ENCODE data around the gene DLEC1. TPM values are rescaled to one million over a fixed set of nuclear protein-coding genes. Genes with fewer than 3 reads are reported as not detected.

The DLEC1 gene
- total RNA-seq, 4 donors from 2014 or later = 0.07 to 0.78 (median 0.16) TPM

DNA sequence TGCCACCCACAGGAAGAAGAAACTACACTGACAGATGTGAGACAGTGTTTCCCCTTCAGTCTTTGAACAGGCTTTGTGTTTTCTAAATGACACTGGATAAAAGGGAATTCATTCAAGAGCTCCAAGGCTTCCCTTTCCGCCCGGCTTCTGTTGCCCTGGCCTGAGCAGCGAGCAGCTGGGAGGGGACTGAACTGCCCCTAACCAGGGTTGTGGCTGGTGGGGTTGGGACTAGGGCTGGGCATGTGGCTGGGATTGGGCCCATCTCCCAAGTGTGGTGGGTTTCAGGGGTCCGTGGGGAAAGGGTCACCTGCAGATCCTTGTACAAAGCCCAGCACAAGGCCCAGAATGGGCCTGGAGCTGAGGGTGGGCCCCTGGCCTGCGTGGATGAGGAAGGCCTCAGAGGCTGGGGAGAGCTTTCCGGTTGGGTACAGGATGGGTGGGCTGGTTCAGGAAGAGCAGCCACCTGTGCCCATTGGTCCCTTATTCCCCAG lies 38.0 kb upstream of the DLEC1 start:
- peaks cover 0 to 24% of the 10 kb centered on the region in 2 donors for H3K36me3 ChIP-seq
- H3K4me3 ChIP-seq = no peak overlapping the region
- WGBS, 2 donors (ENCODE audit: low coverage in 1 of 2) = 81% methylated on average over 2 of the region's 6 CpGs; no CpG with 5 or more reads in 1 of the 2 donors
- no peak for ATAC-seq
- H3K9me3 ChIP-seq = no peaks in the 10 kb centered on the region
- peaks cover 0 to 48% (median 15%) of the 10 kb centered on the region in 3 donors for H3K4me1 ChIP-seq
- H3K27ac ChIP-seq = no peak overlapping the region
- no peaks in the 10 kb centered on the region for H3K27me3 ChIP-seq
- TF ChIP-seq, protein P1, sequence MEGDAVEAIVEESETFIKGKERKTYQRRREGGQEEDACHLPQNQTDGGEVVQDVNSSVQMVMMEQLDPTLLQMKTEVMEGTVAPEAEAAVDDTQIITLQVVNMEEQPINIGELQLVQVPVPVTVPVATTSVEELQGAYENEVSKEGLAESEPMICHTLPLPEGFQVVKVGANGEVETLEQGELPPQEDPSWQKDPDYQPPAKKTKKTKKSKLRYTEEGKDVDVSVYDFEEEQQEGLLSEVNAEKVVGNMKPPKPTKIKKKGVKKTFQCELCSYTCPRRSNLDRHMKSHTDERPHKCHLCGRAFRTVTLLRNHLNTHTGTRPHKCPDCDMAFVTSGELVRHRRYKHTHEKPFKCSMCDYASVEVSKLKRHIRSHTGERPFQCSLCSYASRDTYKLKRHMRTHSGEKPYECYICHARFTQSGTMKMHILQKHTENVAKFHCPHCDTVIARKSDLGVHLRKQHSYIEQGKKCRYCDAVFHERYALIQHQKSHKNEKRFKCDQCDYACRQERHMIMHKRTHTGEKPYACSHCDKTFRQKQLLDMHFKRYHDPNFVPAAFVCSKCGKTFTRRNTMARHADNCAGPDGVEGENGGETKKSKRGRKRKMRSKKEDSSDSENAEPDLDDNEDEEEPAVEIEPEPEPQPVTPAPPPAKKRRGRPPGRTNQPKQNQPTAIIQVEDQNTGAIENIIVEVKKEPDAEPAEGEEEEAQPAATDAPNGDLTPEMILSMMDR (IDR thresholded peaks at IDR 0.05) = no peak
- TF ChIP-seq EP300 (IDR thresholded peaks at IDR 0.05) (no peak), POLR2A (IDR thresholded peaks at IDR 0.05) (no peak), POLR2AphosphoS5 (IDR thresholded peaks at IDR 0.05) (no peak)

DNA sequence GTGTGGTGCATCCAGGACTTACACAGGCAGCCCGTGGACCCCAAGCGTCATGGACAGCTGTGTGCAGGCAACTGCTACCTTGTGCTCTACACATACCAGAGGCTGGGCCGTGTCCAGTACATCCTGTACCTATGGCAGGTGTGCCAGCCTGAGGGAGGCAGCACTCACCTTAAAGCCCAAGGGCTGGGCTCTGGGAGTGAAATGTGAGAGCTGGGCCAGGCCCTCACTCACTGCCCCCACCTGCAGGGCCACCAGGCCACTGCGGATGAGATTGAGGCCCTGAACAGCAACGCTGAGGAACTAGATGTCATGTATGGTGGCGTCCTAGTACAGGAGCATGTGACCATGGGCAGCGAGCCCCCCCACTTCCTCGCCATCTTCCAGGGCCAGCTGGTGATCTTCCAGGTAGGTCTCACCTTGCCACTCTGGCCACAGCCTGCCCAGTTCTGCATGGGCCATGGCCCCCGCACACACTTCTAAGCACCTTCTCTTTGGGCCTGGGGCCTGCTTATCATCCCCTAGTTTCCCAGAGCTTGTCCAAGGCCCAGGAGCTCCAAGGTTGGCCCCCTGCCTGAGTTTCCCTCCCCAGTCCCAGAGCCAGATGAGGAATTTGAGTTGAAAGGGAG lies 37.4 kb upstream of the DLEC1 start:
- TF ChIP-seq EP300 (IDR thresholded peaks at IDR 0.05) = no peak
- no peak for TF ChIP-seq POLR2A (IDR thresholded peaks at IDR 0.05)
- TF ChIP-seq POLR2AphosphoS5 (IDR thresholded peaks at IDR 0.05) = no peak
- TF ChIP-seq, protein P1 (IDR thresholded peaks at IDR 0.05) = no peak
- no peak overlapping the region for H3K27ac ChIP-seq
- WGBS, 2 donors (ENCODE audit: low coverage in 1 of 2) = 88 to 100% methylated on average over 1 to 3 of the region's 9 CpGs
- no peaks in the 10 kb centered on the region for H3K9me3 ChIP-seq
- no peak overlapping the region for H3K4me3 ChIP-seq
- no peaks in the 10 kb centered on the region for H3K27me3 ChIP-seq
- ATAC-seq = no peak
- peaks cover 0 to 48% (median 15%) of the 10 kb centered on the region in 3 donors for H3K4me1 ChIP-seq
- H3K36me3 ChIP-seq = peaks cover 0 to 29% of the 10 kb centered on the region in 2 donors

DNA sequence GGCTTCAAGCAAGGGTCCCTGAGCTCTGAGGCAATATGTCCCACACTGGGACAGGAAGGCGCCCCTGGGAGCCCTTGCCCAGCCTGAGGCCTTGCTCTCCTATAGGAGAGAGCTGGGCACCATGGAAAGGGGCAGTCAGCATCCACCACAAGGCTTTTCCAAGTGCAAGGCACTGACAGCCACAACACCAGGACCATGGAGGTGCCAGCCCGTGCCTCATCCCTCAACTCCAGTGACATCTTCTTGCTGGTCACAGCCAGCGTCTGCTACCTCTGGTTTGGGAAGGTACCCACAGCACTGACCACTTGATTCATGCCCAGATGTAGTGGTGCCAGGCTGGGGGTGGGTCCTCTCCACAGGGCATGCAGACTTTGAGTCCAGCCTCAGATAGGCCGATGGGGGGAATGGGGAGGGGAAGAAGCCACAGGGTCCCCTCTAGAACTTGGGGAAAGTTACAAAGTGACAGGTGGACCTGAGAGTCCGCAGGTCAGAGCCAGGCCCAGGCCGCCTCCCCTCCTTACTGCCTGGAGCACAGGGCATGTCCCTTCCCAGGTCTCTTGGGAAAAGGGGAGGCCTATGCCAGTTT lies 36.6 kb upstream of the DLEC1 start:
- Histone ChIP-seq H3K27me3 (no peaks in the 10 kb centered on the region), H3K9me3 (no peaks in the 10 kb centered on the region), H3K36me3 (peaks cover 0 to 37% of the 10 kb centered on the region in 2 donors), H3K4me1 (peaks cover 0 to 41% (median 15%) of the 10 kb centered on the region in 3 donors), H3K27ac (no peak overlapping the region), H3K4me3 (no peak overlapping the region)
- no peak for TF ChIP-seq EP300 (IDR thresholded peaks at IDR 0.05)
- no peak for TF ChIP-seq POLR2A (IDR thresholded peaks at IDR 0.05)
- no peak for TF ChIP-seq POLR2AphosphoS5 (IDR thresholded peaks at IDR 0.05)
- TF ChIP-seq, protein P1 (IDR thresholded peaks at IDR 0.05) = no peak
- ATAC-seq = no peak
- WGBS, 2 donors (ENCODE audit: low coverage in 1 of 2) = no CpG with 5 or more reads among the region's 6 CpGs

DNA sequence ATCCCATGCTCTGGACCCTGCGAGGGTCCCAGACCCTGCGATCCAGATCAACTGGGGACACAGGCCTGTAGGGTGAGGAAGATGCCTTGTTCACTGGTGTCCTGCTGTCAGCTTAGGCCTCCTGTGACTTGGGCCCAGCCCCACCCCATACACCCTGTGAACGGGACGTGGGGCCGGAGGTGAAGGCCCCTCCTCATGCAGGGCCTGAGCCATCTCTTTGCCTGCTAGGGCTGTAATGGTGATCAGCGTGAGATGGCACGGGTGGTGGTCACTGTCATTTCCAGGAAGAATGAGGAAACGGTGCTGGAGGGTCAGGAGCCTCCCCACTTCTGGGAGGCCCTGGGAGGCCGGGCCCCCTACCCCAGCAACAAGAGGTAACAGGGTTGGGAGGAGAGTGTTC lies 36.1 kb upstream of the DLEC1 start:
- Histone ChIP-seq H3K27ac (peak overlapping the region in 1 of 4 donors; percentile 9), H3K27me3 (no peaks in the 10 kb centered on the region), H3K36me3 (peaks cover 0 to 43% of the 10 kb centered on the region in 2 donors), H3K4me1 (peaks cover 0 to 35% (median 11%) of the 10 kb centered on the region in 3 donors), H3K4me3 (no peak overlapping the region), H3K9me3 (no peaks in the 10 kb centered on the region)
- TF ChIP-seq POLR2A (IDR thresholded peaks at IDR 0.05) = no peak
- TF ChIP-seq, protein P1 (IDR thresholded peaks at IDR 0.05) = no peak
- no peak for TF ChIP-seq POLR2AphosphoS5 (IDR thresholded peaks at IDR 0.05)
- TF ChIP-seq EP300 (IDR thresholded peaks at IDR 0.05) = no peak
- no peak for ATAC-seq
- 40 to 100% methylated on average over 1 of the region's 9 CpGs for WGBS, 2 donors (ENCODE audit: low coverage in 1 of 2)

All from gastroesophageal sphincter (tissue), 4 donors.